Mucosa of descending colon (tissue), 3 donors: ENCODE data around the gene HAPLN3. TPM values are rescaled to one million over a fixed set of nuclear protein-coding genes. Genes with fewer than 3 reads are reported as not detected.
"Not testable (repeated sequence)": the region's sequence is repeated elsewhere in the genome, so short reads cannot be mapped to it uniquely, and the experiment has no call there.

Experiments used
- ATAC-seq: fragments of 200-7000 bp; cut with Tn5 transposase; one replicate; pipeline ENCODE4 v1.9.1; 2020; ENCODE audit warnings: mild to moderate bottlenecking, moderate library complexity
- DNase-seq, 3 donors: peaks; one replicate each; pipeline ENCODE4 v3.0.0-alpha.2; 2020
- H3K36me3 ChIP-seq: fragments of 200-600 bp; one replicate; pipeline ENCODE4 v1.8.0; 2021; ENCODE audit warnings: low read depth, mild to moderate bottlenecking
- H3K4me1 ChIP-seq: fragments of 200-600 bp; one replicate; pipeline ENCODE4 v1.8.0; 2021; ENCODE audit warnings: low read depth, mild to moderate bottlenecking
- H3K4me3 ChIP-seq: fragments of 200-600 bp; one replicate; pipeline ENCODE4 v1.8.0; 2021; ENCODE audit warnings: mild to moderate bottlenecking
- H3K9me3 ChIP-seq: fragments of 200-600 bp; one replicate; pipeline ENCODE4 v1.8.0; 2021; ENCODE audit warnings: mild to moderate bottlenecking
- intact Hi-C, 2 donors: fragments of 100-400 bp; cut with DNase I in 1 of 2; cut with micrococcal nuclease in 1 of 2; formaldehyde crosslinking; loops; one replicate each; pipeline versions ENCODE4 v1.11.0 to v1.11.1; 2022; cut with DNase I, micrococcal nuclease
- total RNA-seq, 3 donors: library from RNA; stranded (reverse); fragmentation: NEBNext Ultra II Directional in 2 of 3; extraction: Animal tissue kit (Norgen Biotek cat#: 25700) in 2 of 3; gene quantifications; one replicate each; pipeline versions ENCODE4 v1.2.1 to v1.2.4, GENCODE V29; 2021 to 2023
- TF ChIP-seq, protein P1 (sequence below): fragments of 200-600 bp; IDR thresholded peaks from one replicate; pipeline ENCODE4 v1.8.0; 2022; ENCODE audit warnings: antibody characterized with exemption, mild to moderate bottlenecking
- donor health status: DM: no; HTN: no; CAD: no; lungs with moderate emphysema.
- donor health status: DM: no; HTN: no; CAD: no.
- donor health status: DM: no; HTN: yes; CAD: no.

HAPLN3 gene
- total RNA-seq, 3 donors from 2014 or later: 2.7 to 6.7 (median 4.0) TPM

GRCh38 chr15:88932875-88933330 is 37.6 kb upstream of the HAPLN3 start:
- Histone ChIP-seq H3K36me3 (no peaks in the 10 kb centered on the region), H3K9me3 (peaks cover 1% of the 10 kb centered on the region), H3K4me1 (no peaks in the 10 kb centered on the region), H3K4me3 (no peak overlapping the region)
- TF ChIP-seq, protein P1, sequence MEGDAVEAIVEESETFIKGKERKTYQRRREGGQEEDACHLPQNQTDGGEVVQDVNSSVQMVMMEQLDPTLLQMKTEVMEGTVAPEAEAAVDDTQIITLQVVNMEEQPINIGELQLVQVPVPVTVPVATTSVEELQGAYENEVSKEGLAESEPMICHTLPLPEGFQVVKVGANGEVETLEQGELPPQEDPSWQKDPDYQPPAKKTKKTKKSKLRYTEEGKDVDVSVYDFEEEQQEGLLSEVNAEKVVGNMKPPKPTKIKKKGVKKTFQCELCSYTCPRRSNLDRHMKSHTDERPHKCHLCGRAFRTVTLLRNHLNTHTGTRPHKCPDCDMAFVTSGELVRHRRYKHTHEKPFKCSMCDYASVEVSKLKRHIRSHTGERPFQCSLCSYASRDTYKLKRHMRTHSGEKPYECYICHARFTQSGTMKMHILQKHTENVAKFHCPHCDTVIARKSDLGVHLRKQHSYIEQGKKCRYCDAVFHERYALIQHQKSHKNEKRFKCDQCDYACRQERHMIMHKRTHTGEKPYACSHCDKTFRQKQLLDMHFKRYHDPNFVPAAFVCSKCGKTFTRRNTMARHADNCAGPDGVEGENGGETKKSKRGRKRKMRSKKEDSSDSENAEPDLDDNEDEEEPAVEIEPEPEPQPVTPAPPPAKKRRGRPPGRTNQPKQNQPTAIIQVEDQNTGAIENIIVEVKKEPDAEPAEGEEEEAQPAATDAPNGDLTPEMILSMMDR: no peak
- intact Hi-C loops: no loop called here
- no peak for ATAC-seq
- no peak for DNase-seq

- no peak overlapping the region for H3K4me3 ChIP-seq
- H3K9me3 ChIP-seq: peaks cover 3% of the 10 kb centered on the region
- TF ChIP-seq, protein P1: no peak
- ATAC-seq: no peak
- intact Hi-C loops: no loop called here
- H3K4me1 ChIP-seq: no peaks in the 10 kb centered on the region
- H3K36me3 ChIP-seq: no peaks in the 10 kb centered on the region
- DNase-seq: no peak
Measured at GRCh38 chr15:88932271-88932874, 37.0 kb upstream of the HAPLN3 start.

- TF ChIP-seq, protein P1: no peak
- no peaks in the 10 kb centered on the region for H3K36me3 ChIP-seq
- peaks cover 3% of the 10 kb centered on the region for H3K9me3 ChIP-seq
- DNase-seq (no peak), ATAC-seq (no peak)
- intact Hi-C loops: no loop called here
- no peaks in the 10 kb centered on the region for H3K4me1 ChIP-seq
- H3K4me3 ChIP-seq: no peak overlapping the region
Measured at GRCh38 chr15:88930579-88930978, 35.2 kb upstream of the HAPLN3 start.

GRCh38 chr15:88929358-88930098 is 34.2 kb upstream of the HAPLN3 start:
- H3K36me3 ChIP-seq, ATAC-seq, H3K4me3 ChIP-seq, H3K9me3 ChIP-seq, DNase-seq, intact Hi-C loops, H3K4me1 ChIP-seq: not testable (repeated sequence)

- H3K9me3 ChIP-seq, H3K36me3 ChIP-seq, H3K4me1 ChIP-seq, DNase-seq, H3K4me3 ChIP-seq, intact Hi-C loops, ATAC-seq: not testable (repeated sequence)
Measured at GRCh38 chr15:88928192-88928591, 32.8 kb upstream of the HAPLN3 start.

GRCh38 chr15:88925648-88926047 is 30.3 kb upstream of the HAPLN3 start:
- DNase-seq, intact Hi-C loops, ATAC-seq: not testable (repeated sequence)

GRCh38 chr15:88920892-88921435 is 25.6 kb upstream of the HAPLN3 start:
- ATAC-seq, DNase-seq, intact Hi-C loops, H3K4me1 ChIP-seq, H3K9me3 ChIP-seq, H3K4me3 ChIP-seq, H3K36me3 ChIP-seq: not testable (repeated sequence)

More at GRCh38 chr15:88925648-88926047, 30.3 kb upstream of the HAPLN3 start:
- not testable (repeated sequence) for H3K9me3 ChIP-seq, H3K4me3 ChIP-seq, H3K36me3 ChIP-seq, H3K4me1 ChIP-seq
